ENCODE data around the gene ZP1. TPM values are rescaled to one million over a fixed set of nuclear protein-coding genes. Genes with fewer than 3 reads are reported as not detected.

The ZP1 gene
- total and polyA plus RNA-seq, 2 of the 4 experiments (the other 2 are of a cell fraction): 0.18 to 1.6 TPM

DNA sequence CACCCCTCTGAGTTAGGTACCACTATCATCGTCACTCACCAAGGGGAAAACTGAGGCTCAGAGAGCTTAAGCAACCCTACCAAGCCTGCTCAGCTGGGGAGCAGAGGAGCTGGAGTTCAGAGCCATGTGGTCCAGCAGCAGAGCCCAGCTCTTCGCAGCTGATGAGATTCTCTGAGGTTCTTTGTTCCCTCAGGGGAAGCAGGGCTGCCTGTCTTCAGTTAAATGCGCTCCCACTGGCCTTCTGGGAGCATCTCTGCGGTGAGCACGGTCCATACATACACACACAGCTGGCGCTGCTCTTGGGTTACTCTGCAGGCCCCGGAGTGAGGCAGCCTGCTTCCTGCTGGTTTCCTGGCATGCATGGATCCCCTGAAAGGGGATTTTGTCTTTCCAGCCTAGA is 6.4 kb upstream of the ZP1 start:
- Histone ChIP-seq H3K4ac (ENCODE audit: low read depth, low read length) (no peak overlapping the region), H4K5ac (ENCODE audit: low read depth, low read length) (no peak overlapping the region), H4K20me1 (ENCODE audit: insufficient read depth, low read length) (no peaks in the 10 kb centered on the region), H2AFZ (replicated peaks; ENCODE audit: low read length, poor library complexity) (no peak overlapping the region), H3K56ac (ENCODE audit: extremely low read depth, insufficient read depth, low read length) (no peak overlapping the region), H3K36me3 (ENCODE audit: control insufficient read depth, insufficient read depth, low read length) (no peaks in the 10 kb centered on the region), H2BK20ac (ENCODE audit: low read depth, low read length) (no peak overlapping the region), H3K9me1 (ENCODE audit: insufficient read depth, low read length) (peaks cover 2% of the 10 kb centered on the region; the same call in 1 of the 2 replicates), H3K23ac (ENCODE audit: low read depth, low read length) (no peak overlapping the region), H3K4me2 (ENCODE audit: low read depth, low read length) (no peak overlapping the region), H2BK120ac (ENCODE audit: low read depth, low read length) (no peak overlapping the region), H3K79me1 (ENCODE audit: low read depth in 1 of 2, low read length in 2 of 2) (no peaks in the 10 kb centered on the region), H4K91ac (ENCODE audit: insufficient read depth, low read depth, low read length) (no peak overlapping the region), H2AK5ac (ENCODE audit: low read depth, low read length) (no peak overlapping the region), H2BK15ac (ENCODE audit: low read depth, low read length) (no peak overlapping the region), H2AK9ac (replicated peaks; ENCODE audit: low read depth, low read length, poor library complexity) (no peak overlapping the region), H3K27me3 (ENCODE audit: control insufficient read depth, insufficient read depth, low read length) (peaks cover 13% of the 10 kb centered on the region), H3K18ac (ENCODE audit: low read depth, low read length) (no peak overlapping the region), H3K4me1 (ENCODE audit: control insufficient read depth, insufficient read depth, low read length) (peaks cover 5% of the 10 kb centered on the region), H3K27ac (ENCODE audit: insufficient read depth, low read length) (no peak overlapping the region), H4K8ac (ENCODE audit: low read depth in 2 of 2, low read length in 2 of 2) (no peak overlapping the region), H3K14ac (replicated peaks; ENCODE audit: low read depth, low read length) (no peak overlapping the region), H3K4me3 (ENCODE audit: insufficient read depth, low read depth, low read length) (no peak overlapping the region), H2BK5ac (ENCODE audit: low read depth, low read length, poor library complexity, severe bottlenecking) (no peak overlapping the region), H3K9me3 (ENCODE audit: control insufficient read depth, insufficient read depth, low read length) (no peaks in the 10 kb centered on the region), H3K9ac (ENCODE audit: low read depth, low read length) (no peak overlapping the region)
- no CpG with 5 or more reads among the region's 7 CpGs for WGBS, 2 experiments (ENCODE audit: extremely low coverage in 2 of 2, insufficient read length in 1 of 2)
- ChIA-PET POLR2A (ENCODE audit: unreplicated experiment) (no interaction called here), CTCF (interaction anchor here (0.8 to 1.0 kb wide), 2 partner anchors 23 to 28 kb away, joined by 3 to 6 read pairs; no protein-coding TSS in a partner anchor)
- in situ Hi-C loops (cut with MboI; ENCODE audit: low sequenced_read_pairs) (no loop called here), intact Hi-C loops (cut with micrococcal nuclease) (no loop called here), dilution Hi-C loops (cut with HindIII; ENCODE audit: low sequenced_read_pairs, unreplicated experiment) (no loop called here)
- TF ChIP-seq POLR2A (IDR thresholded peaks at IDR 0.05; ENCODE audit: low read depth, low read length): no peak
- no peak for TF ChIP-seq CHD1 (IDR thresholded peaks at IDR 0.05; ENCODE audit: low read depth, low read length)
- no peak for TF ChIP-seq RCOR1 (IDR thresholded peaks at IDR 0.05; ENCODE audit: insufficient replicate concordance, low read length)
- no peak for TF ChIP-seq FOS (IDR thresholded peaks at IDR 0.05; ENCODE audit: low read depth, low read length)
- TF ChIP-seq MXI1 (IDR thresholded peaks at IDR 0.05; ENCODE audit: borderline replicate concordance, low read depth, low read length): no peak
- TF ChIP-seq MAFK (IDR thresholded peaks at IDR 0.05; ENCODE audit: low read depth, low read length): no peak
- no peak for TF ChIP-seq USF2 (IDR thresholded peaks at IDR 0.05; ENCODE audit: low read depth, low read length)
- no peak for TF ChIP-seq RFX5 (IDR thresholded peaks at IDR 0.05; ENCODE audit: low read depth, low read length)
- no peak for TF ChIP-seq ELK1 (IDR thresholded peaks at IDR 0.05; ENCODE audit: borderline replicate concordance, low read depth, low read length)
- TF ChIP-seq NFE2L2 (IDR thresholded peaks at IDR 0.05; ENCODE audit: low read depth, low read length): no peak
- no peak for TF ChIP-seq RAD21 (IDR thresholded peaks at IDR 0.05; ENCODE audit: low read length)
- no peak for TF ChIP-seq CTCF (conservative IDR thresholded peaks at IDR 0.05; ENCODE audit: low read depth, low read length)
- no peak for TF ChIP-seq CEBPB (IDR thresholded peaks at IDR 0.05; ENCODE audit: low read depth, low read length)
- TF ChIP-seq BHLHE40 (IDR thresholded peaks at IDR 0.05; ENCODE audit: low read depth, low read length): no peak
- no peak for TF ChIP-seq SMC3 (IDR thresholded peaks at IDR 0.05; ENCODE audit: low read depth, low read length)
- no peak for TF ChIP-seq MAZ (IDR thresholded peaks at IDR 0.05; ENCODE audit: borderline replicate concordance, low read depth, low read length)
- no peak for ATAC-seq (ENCODE audit: low read depth)
- BruUV-seq (replicated peaks): no TSS peak
- no peak for DNase-seq
